ENCODE results near the gene POLR3A. TPM values are rescaled to one million over a fixed set of nuclear protein-coding genes. Genes with fewer than 3 reads are reported as not detected.

The POLR3A gene
- total RNA-seq, 1 experiment from 2014 or later, result 14.9 TPM

DNA sequence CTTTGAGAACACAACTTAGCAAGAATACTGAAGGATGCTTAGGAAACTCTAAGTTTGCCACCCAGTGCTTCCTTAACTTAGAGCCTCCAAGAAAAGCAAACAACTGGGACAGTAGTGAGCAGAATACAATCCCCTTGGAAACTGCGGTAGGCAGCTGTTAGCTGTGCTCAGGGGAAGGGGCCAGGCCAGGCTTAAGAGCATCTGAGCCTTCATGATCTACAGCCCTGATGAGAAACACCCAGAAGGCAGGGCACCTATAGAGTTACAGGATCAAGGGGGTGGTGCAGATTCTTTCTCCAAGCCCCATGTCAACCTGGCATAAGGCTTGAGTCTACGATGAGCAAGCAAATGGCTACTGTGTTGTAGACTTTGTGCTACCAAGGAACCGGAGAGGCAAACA is 51.4 kb downstream of the POLR3A start:
- H3K27me3 ChIP-seq (ENCODE audit: insufficient read depth, low read depth), result no peaks in the 10 kb centered on the region
- H3K36me3 ChIP-seq (ENCODE audit: low read depth), result peaks cover 31% of the 10 kb centered on the region
- H2AFZ ChIP-seq, result no peak overlapping the region
- H3K27ac ChIP-seq, result no peak overlapping the region
- 0 out of 2 replicates have a peak, but pooled peaks cover 3% of the 10 kb centered on the region for H3F3A ChIP-seq (ENCODE audit: insufficient read depth, low read depth)
- H4K20me1 ChIP-seq (ENCODE audit: insufficient read depth), result no peaks in the 10 kb centered on the region
- no peaks in the 10 kb centered on the region for H3K79me2 ChIP-seq (ENCODE audit: low read depth)
- ChIA-PET CTCF (no interaction called here), POLR2A (ENCODE audit: unreplicated experiment) (no interaction called here)
- no peak overlapping the region for H3K4me3 ChIP-seq
- H3K4me1 ChIP-seq (replicated peaks; ENCODE audit: insufficient read depth), result no peaks in the 10 kb centered on the region
- no peaks in the 10 kb centered on the region for H3K9me3 ChIP-seq (ENCODE audit: insufficient read depth, low read depth)
- no peaks in the 10 kb centered on the region for H3K9me2 ChIP-seq (ENCODE audit: insufficient read depth)
- intact Hi-C loops (cut with micrococcal nuclease; ENCODE audit: unreplicated experiment), result no loop called here
- DNase-seq, result no peak
- H3K4me2 ChIP-seq, result no peak overlapping the region
- no TSS peak for BruUV-seq (replicated peaks)
- TF ChIP-seq, protein P1, sequence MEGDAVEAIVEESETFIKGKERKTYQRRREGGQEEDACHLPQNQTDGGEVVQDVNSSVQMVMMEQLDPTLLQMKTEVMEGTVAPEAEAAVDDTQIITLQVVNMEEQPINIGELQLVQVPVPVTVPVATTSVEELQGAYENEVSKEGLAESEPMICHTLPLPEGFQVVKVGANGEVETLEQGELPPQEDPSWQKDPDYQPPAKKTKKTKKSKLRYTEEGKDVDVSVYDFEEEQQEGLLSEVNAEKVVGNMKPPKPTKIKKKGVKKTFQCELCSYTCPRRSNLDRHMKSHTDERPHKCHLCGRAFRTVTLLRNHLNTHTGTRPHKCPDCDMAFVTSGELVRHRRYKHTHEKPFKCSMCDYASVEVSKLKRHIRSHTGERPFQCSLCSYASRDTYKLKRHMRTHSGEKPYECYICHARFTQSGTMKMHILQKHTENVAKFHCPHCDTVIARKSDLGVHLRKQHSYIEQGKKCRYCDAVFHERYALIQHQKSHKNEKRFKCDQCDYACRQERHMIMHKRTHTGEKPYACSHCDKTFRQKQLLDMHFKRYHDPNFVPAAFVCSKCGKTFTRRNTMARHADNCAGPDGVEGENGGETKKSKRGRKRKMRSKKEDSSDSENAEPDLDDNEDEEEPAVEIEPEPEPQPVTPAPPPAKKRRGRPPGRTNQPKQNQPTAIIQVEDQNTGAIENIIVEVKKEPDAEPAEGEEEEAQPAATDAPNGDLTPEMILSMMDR (conservative IDR thresholded peaks at IDR 0.05), result no peak
- TF ChIP-seq EZH2 (IDR thresholded peaks at IDR 0.05; ENCODE audit: low read depth), result no peak

DNA sequence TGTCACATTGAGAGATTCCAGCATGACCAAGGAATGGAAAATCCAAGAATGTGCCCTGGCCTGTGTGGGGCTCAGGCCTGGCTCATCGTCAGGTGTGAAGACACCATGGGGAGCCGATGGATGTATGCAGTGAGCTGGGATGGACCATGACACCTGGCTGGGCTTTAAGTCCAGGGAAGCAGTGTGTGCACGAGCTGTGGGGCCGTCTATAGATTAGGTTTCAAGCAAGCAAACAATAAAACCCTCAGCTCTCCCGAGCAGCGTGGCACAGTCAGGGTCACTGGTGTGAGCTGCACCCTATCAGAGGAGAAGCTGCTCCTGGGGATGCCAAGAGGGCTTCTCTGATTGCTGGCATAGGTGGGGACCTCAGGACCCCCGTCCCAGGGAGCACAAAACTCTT is 52.3 kb downstream of the POLR3A start:
- H3F3A ChIP-seq (ENCODE audit: insufficient read depth, low read depth), result 0 out of 2 replicates have a peak, but pooled peaks cover 3% of the 10 kb centered on the region
- TF ChIP-seq EZH2 (IDR thresholded peaks at IDR 0.05; ENCODE audit: low read depth), result no peak
- TF ChIP-seq, protein P1 (conservative IDR thresholded peaks at IDR 0.05), result no peak
- peaks cover 22% of the 10 kb centered on the region for H3K36me3 ChIP-seq (ENCODE audit: low read depth)
- DNase-seq, result no peak
- no peaks in the 10 kb centered on the region for H3K9me3 ChIP-seq (ENCODE audit: insufficient read depth, low read depth)
- no peak overlapping the region for H3K4me2 ChIP-seq
- intact Hi-C loops (cut with micrococcal nuclease; ENCODE audit: unreplicated experiment), result no loop called here
- H3K79me2 ChIP-seq (ENCODE audit: low read depth), result no peaks in the 10 kb centered on the region
- H2AFZ ChIP-seq, result no peak overlapping the region
- H3K4me1 ChIP-seq (replicated peaks; ENCODE audit: insufficient read depth), result no peaks in the 10 kb centered on the region
- ChIA-PET CTCF (no interaction called here), POLR2A (ENCODE audit: unreplicated experiment) (interaction anchor here (0.5 kb wide), 1 partner anchor 140 kb away, joined by 7 read pairs; no protein-coding TSS in a partner anchor)
- no peak overlapping the region for H3K27ac ChIP-seq
- no TSS peak for BruUV-seq (replicated peaks)
- H3K9me2 ChIP-seq (ENCODE audit: insufficient read depth), result no peaks in the 10 kb centered on the region
- no peak overlapping the region for H3K4me3 ChIP-seq
- no peaks in the 10 kb centered on the region for H4K20me1 ChIP-seq (ENCODE audit: insufficient read depth)
- no peaks in the 10 kb centered on the region for H3K27me3 ChIP-seq (ENCODE audit: insufficient read depth, low read depth)

DNA sequence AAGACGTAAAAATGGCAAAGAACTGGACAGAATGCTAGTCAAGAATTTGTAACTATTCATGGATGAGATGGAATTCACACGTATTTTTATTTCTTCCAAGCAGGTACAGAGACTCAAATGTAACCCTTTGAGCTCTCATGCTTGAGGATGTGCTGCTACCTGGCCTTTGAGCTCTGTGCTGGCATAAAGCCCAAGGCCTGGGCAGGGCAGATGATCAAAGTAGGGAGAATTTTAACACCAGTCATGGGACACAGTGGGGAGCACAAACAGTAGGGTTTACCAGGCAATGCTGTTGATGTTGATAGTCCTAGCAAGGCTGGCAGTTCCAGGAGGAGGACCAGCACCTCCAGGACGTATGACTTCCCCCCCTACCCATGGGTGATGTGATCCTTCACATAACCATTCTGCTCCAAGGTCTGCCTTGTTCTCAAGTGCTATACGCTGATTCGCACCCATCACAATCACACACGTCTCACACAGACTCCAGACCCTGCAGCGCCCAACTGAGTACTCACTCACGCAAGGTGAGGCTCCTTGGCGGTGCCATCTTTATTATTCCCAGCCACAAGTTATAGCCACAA is 54.1 kb downstream of the POLR3A start:
- peaks cover 5% of the 10 kb centered on the region; the same call in 1 of the 2 replicates for H3K4me1 ChIP-seq (replicated peaks; ENCODE audit: insufficient read depth)
- no TSS peak for BruUV-seq (replicated peaks)
- intact Hi-C loops (cut with micrococcal nuclease; ENCODE audit: unreplicated experiment), result loop anchor here (2.0 kb wide), 1 partner anchor 128 kb away; no protein-coding TSS in a partner anchor
- no peak overlapping the region for H3K27ac ChIP-seq
- TF ChIP-seq, protein P1 (conservative IDR thresholded peaks at IDR 0.05), result no peak
- TF ChIP-seq EZH2 (IDR thresholded peaks at IDR 0.05; ENCODE audit: low read depth), result no peak
- H3K4me2 ChIP-seq, result no peak overlapping the region
- H3F3A ChIP-seq (ENCODE audit: insufficient read depth, low read depth), result no peaks in the 10 kb centered on the region
- no peaks in the 10 kb centered on the region for H3K27me3 ChIP-seq (ENCODE audit: insufficient read depth, low read depth)
- no peaks in the 10 kb centered on the region for H3K9me2 ChIP-seq (ENCODE audit: insufficient read depth)
- ChIA-PET POLR2A (ENCODE audit: unreplicated experiment) (interaction anchor here (0.6 kb wide), 1 partner anchor 63 kb away, joined by 5 read pairs; no protein-coding TSS in a partner anchor), CTCF (interaction anchor here (0.7 to 1.2 kb wide), 2 partner anchors 65 to 130 kb away, joined by 5 to 7 read pairs; no protein-coding TSS in a partner anchor)
- H4K20me1 ChIP-seq (ENCODE audit: insufficient read depth), result no peaks in the 10 kb centered on the region
- H3K4me3 ChIP-seq, result no peak overlapping the region
- H2AFZ ChIP-seq, result no peak overlapping the region
- no peaks in the 10 kb centered on the region for H3K79me2 ChIP-seq (ENCODE audit: low read depth)
- H3K36me3 ChIP-seq (ENCODE audit: low read depth), result peaks cover 7% of the 10 kb centered on the region; the same call in 1 of the 2 replicates
- no peak for DNase-seq
- H3K9me3 ChIP-seq (ENCODE audit: insufficient read depth, low read depth), result no peaks in the 10 kb centered on the region
